ENCODE results near the gene CUL4A.

Gene CUL4A

DNA sequence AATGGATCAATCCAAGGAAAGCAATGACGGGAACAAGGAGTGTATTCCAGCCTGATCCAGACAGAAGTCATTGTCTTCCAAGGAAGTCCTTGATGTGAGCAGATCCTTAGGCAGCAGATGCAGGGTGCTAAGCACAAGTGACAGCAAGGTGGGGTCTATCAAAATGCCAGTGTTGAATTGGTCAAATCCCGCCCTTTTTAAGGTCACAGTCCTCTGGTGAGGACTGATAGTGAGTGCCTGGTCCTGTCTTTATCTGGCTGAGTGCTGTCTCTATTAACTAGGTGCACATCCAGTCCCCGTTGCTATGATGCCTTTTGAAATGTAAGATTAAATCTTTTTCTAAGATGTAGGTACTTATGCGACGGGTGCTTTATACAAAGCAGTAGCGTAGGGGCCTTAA is 86.4 kb downstream of the CUL4A start:
- in situ Hi-C loops (cut with MboI; ENCODE audit: low pct_unique_long_range_greater_than_20kb, low sequenced_read_pairs, unreplicated experiment): no loop called here
- DNase-seq (ENCODE audit: low spot score): no peak
- TF ChIP-seq, protein P1, sequence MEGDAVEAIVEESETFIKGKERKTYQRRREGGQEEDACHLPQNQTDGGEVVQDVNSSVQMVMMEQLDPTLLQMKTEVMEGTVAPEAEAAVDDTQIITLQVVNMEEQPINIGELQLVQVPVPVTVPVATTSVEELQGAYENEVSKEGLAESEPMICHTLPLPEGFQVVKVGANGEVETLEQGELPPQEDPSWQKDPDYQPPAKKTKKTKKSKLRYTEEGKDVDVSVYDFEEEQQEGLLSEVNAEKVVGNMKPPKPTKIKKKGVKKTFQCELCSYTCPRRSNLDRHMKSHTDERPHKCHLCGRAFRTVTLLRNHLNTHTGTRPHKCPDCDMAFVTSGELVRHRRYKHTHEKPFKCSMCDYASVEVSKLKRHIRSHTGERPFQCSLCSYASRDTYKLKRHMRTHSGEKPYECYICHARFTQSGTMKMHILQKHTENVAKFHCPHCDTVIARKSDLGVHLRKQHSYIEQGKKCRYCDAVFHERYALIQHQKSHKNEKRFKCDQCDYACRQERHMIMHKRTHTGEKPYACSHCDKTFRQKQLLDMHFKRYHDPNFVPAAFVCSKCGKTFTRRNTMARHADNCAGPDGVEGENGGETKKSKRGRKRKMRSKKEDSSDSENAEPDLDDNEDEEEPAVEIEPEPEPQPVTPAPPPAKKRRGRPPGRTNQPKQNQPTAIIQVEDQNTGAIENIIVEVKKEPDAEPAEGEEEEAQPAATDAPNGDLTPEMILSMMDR (IDR thresholded peaks at IDR 0.05; ENCODE audit: extremely low read depth, insufficient read depth, missing control alignments): no peak

DNA sequence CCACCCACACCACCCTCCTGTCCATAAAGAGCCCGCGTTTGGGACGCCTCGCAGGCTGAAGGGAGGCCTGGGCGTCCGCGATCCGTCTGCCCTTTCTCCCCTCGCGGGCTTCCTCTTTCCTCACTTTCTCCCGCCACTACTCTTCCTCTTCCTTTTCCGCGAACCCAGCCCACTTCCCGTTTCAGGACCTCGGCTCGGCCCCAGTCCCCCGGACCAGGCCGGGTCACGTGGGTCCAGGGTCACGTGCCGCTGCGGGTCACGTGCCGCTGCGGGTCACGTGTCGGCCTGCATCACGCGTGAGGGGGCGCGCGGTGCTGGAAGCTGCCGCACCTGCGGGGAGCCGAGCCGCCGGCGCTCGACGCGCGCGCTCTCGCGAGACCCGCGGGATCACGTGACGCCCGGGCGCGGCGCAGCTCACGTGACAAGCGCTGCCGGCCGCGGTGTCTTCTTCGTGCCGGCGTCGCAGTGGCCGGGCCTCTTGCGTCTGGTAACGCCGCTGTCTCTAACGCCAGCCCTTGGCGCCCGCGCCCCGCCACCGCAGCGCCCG is 87.5 kb downstream of the CUL4A start, which contains the start of gene LAMP1:
Gene LAMP1 (plus strand): TSS at position 417 of the 547 bp plus-strand sequence. CDS start 196 bp downstream, outside the sequence.
- TF ChIP-seq, protein P1 (IDR thresholded peaks at IDR 0.05; ENCODE audit: extremely low read depth, insufficient read depth, missing control alignments): no peak
- DNase-seq (ENCODE audit: low spot score): peak; percentile 99
- in situ Hi-C loops (cut with MboI; ENCODE audit: low pct_unique_long_range_greater_than_20kb, low sequenced_read_pairs, unreplicated experiment): no loop called here

DNA sequence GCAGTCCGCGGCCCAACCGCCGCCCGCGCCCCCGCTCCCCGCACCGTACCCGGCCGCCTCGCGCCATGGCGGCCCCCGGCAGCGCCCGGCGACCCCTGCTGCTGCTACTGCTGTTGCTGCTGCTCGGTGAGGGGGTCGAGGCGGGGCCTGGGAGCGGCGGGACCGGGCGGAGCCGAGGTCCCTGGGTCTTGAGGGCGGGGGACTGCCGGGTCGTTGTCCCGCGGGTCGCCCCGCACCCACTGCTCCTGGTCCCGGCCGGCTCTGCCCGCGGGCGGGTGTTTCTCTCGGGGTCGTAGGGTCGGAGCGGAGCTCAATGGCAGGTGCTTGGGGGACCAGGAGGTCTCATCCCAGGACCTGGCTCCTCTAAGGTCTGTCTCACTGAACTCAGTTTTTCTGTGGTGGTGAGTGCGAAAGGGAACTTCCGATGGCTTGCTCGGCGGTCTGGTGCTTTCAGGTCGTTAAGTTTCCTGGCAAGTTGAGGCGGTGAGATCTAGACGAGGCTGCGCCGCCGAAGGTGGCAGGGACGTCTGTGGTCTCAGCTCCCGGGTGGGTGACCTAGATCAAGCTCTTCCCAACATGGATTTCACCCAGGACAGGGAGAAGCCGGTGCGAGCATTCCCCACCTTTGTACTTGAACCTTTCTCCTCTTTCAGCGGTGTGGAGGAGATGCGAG is 88.1 kb downstream of the CUL4A start:
- TF ChIP-seq, protein P1 (IDR thresholded peaks at IDR 0.05; ENCODE audit: extremely low read depth, insufficient read depth, missing control alignments): no peak
- in situ Hi-C loops (cut with MboI; ENCODE audit: low pct_unique_long_range_greater_than_20kb, low sequenced_read_pairs, unreplicated experiment): no loop called here
- peak; percentile 68 for DNase-seq (ENCODE audit: low spot score)

DNA sequence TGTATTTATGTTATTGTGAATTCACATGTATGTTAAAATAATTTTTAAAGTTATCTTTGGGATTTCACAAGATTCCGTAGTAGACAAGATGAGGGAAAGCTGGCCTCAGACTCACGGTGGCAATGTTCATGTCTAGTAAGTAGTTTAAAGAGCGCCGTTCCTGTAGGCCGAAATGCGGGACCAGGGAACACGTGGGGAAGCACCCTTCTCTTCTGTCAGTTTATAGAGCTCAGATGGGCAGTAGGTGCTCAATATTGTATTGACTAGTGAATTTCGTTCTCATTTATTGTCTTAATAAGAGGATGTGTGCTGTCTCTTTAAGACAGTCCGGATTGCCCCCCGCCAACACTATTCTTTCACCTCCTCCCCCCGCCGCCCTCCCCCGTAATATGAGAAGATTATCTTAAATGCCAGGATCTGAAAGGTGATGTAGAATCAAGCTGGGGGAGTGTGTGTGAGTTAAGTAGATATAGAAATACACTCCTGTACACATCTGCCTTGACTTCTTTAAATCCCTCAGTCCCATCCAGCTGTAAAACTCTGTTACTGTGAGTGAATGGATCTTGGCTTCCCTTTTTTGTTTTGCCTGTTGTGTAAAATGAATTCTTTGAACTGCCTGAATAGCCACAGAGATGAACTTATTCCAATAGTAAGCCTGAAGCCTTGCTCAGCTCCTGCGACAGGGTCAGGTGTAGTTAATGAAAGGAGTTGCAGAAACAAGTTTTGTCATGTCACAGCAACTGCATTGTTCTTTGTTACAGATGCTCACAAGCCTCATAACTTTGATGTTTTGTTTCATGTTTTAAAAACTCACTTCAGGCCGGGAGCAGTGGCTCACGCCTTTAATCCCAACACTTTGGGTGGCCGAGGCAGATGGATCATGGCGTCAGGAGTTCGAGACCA is 88.9 kb downstream of the CUL4A start:
- TF ChIP-seq, protein P1 (IDR thresholded peaks at IDR 0.05; ENCODE audit: extremely low read depth, insufficient read depth, missing control alignments): no peak
- in situ Hi-C loops (cut with MboI; ENCODE audit: low pct_unique_long_range_greater_than_20kb, low sequenced_read_pairs, unreplicated experiment): no loop called here
- DNase-seq (ENCODE audit: low spot score): no peak

DNA sequence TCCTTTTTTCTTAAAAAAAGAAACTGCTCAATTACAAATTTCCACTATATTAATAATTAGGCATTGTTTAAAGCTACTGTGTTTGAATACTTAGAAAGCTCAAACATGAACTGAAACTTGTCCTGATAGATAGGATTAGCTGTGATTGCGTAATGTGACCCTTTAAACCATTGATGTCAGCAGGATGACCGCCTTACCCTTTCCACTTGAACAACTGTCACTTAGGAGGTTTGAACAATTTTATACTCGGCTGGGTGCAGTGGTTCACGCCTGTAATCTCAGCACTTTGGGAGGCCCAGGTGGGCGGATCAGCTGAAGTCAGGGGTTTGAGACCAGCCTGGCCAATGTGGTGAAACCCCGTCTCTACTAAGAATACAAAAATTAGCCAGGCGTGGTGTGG is 90.5 kb downstream of the CUL4A start:
- TF ChIP-seq, protein P1 (IDR thresholded peaks at IDR 0.05; ENCODE audit: extremely low read depth, insufficient read depth, missing control alignments): no peak
- peak; percentile 75 for DNase-seq (ENCODE audit: low spot score)
- in situ Hi-C loops (cut with MboI; ENCODE audit: low pct_unique_long_range_greater_than_20kb, low sequenced_read_pairs, unreplicated experiment): no loop called here

DNA sequence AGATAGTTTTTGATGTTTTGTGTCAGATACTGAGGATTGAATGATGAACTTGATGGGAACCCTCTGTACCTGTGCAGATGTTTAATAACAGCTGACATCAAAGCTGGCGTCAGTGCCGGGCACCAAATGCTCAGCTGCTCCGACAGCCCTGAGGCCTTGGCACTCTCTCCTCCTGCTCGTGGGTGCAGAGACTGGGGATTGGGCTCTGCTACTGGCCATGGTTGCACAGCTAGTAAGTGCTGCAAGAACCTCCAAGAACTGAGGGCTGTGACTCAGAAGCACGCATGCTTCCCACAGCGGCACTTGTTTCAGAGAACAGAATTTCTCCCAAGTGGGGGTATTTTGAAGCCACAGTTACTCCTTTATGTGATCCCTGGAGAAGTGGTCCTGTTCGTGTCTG is 93.6 kb downstream of the CUL4A start:
- in situ Hi-C loops (cut with MboI; ENCODE audit: low pct_unique_long_range_greater_than_20kb, low sequenced_read_pairs, unreplicated experiment): no loop called here
- TF ChIP-seq, protein P1 (IDR thresholded peaks at IDR 0.05; ENCODE audit: extremely low read depth, insufficient read depth, missing control alignments): no peak
- no peak for DNase-seq (ENCODE audit: low spot score)
